ENCODE measurements around the gene TM9SF2. TPM values are rescaled to one million over a fixed set of nuclear protein-coding genes. Genes with fewer than 3 reads are reported as not detected.

The TM9SF2 gene
- total RNA-seq, 1 donor: 165 TPM

- TF ChIP-seq CTCF (IDR thresholded peaks at IDR 0.05; ENCODE audit: insufficient read depth, low read depth, low read length): no peak
- no peak for DNase-seq (ENCODE audit: low read depth)
- no peak overlapping the region for H3K4me3 ChIP-seq (ENCODE audit: low read depth, low read length)
Observed at GRCh38 chr13:99506634-99507033, 5.4 kb downstream of the TM9SF2 start.

GRCh38 chr13:99507054-99507453, 5.8 kb downstream of the TM9SF2 start:
- H3K4me3 ChIP-seq (ENCODE audit: low read depth, low read length): no peak overlapping the region
- no peak for DNase-seq (ENCODE audit: low read depth)
- TF ChIP-seq CTCF (IDR thresholded peaks at IDR 0.05; ENCODE audit: insufficient read depth, low read depth, low read length): no peak

GRCh38 chr13:99507551-99507950, 6.3 kb downstream of the TM9SF2 start:
- no peak for DNase-seq (ENCODE audit: low read depth)
- no peak overlapping the region for H3K4me3 ChIP-seq (ENCODE audit: low read depth, low read length)
- no peak for TF ChIP-seq CTCF (IDR thresholded peaks at IDR 0.05; ENCODE audit: insufficient read depth, low read depth, low read length)

- no peak for TF ChIP-seq CTCF (IDR thresholded peaks at IDR 0.05; ENCODE audit: insufficient read depth, low read depth, low read length)
- DNase-seq (ENCODE audit: low read depth): no peak
- no peak overlapping the region for H3K4me3 ChIP-seq (ENCODE audit: low read depth, low read length)
Observed at GRCh38 chr13:99507986-99508385, 6.7 kb downstream of the TM9SF2 start.

- DNase-seq (ENCODE audit: low read depth): no peak
- TF ChIP-seq CTCF (IDR thresholded peaks at IDR 0.05; ENCODE audit: insufficient read depth, low read depth, low read length): no peak
- no peak overlapping the region for H3K4me3 ChIP-seq (ENCODE audit: low read depth, low read length)
Observed at GRCh38 chr13:99509479-99509878, 8.2 kb downstream of the TM9SF2 start.

GRCh38 chr13:99514801-99515200, 13.5 kb downstream of the TM9SF2 start:
- no peak for DNase-seq (ENCODE audit: low read depth)
- TF ChIP-seq CTCF (IDR thresholded peaks at IDR 0.05; ENCODE audit: insufficient read depth, low read depth, low read length): no peak
- H3K4me3 ChIP-seq (ENCODE audit: low read depth, low read length): no peak overlapping the region

- no peak for DNase-seq (ENCODE audit: low read depth)
- TF ChIP-seq CTCF (IDR thresholded peaks at IDR 0.05; ENCODE audit: insufficient read depth, low read depth, low read length): no peak
- H3K4me3 ChIP-seq (ENCODE audit: low read depth, low read length): no peak overlapping the region
Observed at GRCh38 chr13:99516153-99516929, 15.1 kb downstream of the TM9SF2 start.
